Measurements from ENCODE around the gene CES5A.
"Not testable (repeated sequence)": the region's sequence is repeated elsewhere in the genome, so short reads cannot be mapped to it uniquely, and the experiment has no call there.

Gene CES5A

DNA sequence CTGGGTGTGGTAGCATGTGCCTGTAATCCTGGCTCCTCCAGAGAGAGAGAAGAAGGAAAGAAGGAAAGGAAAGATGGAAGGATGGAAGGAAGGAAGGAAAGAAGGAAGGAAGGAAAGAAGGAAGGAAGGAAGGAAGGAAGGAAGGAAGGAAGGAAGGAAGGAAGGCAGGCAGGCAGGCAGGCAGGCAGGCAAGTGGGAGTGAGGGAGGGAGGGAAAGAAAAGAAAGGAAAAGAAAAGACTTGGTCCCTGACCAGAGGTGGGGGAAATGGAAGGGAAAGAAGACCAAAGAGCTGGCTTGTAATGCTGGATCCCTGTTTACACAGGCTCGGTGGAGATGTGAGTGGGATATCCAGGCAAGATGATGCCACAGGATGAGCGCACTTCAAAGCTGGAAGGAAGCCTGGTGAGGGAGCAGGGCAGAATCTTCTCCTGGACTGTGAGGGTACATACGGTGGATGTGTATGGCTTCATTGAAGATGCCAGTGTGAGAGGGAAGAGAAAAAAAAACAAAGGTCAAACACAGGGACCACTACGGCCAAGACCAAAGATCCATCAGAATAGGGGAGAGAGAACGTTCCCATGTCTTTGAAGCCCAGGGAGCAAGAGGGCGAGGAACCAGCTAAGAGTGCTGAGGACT, 44.4 kb downstream of the CES5A start:
- ChIA-PET CTCF (interaction anchor here (0.6 kb wide), 1 partner anchor 11 kb away, joined by 3 read pairs; no protein-coding TSS in a partner anchor), POLR2A (no interaction called here)
- no peak overlapping the region for H3K4me3 ChIP-seq (ENCODE audit: low read depth, low read length)
- TF ChIP-seq ZNF366 (tag by site-specific recombination; conservative IDR thresholded peaks at IDR 0.05) (peak; percentile 77), PRDM2 (tag by site-specific recombination; IDR thresholded peaks at IDR 0.05; ENCODE audit: borderline replicate concordance) (no peak)
- H3K9me3 ChIP-seq (ENCODE audit: control insufficient read depth, insufficient read depth, low read depth, low read length), result no peaks in the 10 kb centered on the region
- no peak overlapping the region for H3K27ac ChIP-seq (ENCODE audit: extremely low read depth, low read depth, low read length)
- H3K36me3 ChIP-seq (ENCODE audit: control insufficient read depth in 2 of 2, insufficient read depth in 1 of 2, low read length in 2 of 2), result no peaks in the 10 kb centered on the region
- no peaks in the 10 kb centered on the region for H3K4me1 ChIP-seq (ENCODE audit: control insufficient read depth, insufficient read depth, low read length)

GRCh38 chr16:55829232-55829631, 45.9 kb downstream of the CES5A start:
- POLR2A ChIA-PET; H3K4me1 ChIP-seq (ENCODE audit: control insufficient read depth, insufficient read depth, low read length); H3K36me3 ChIP-seq (ENCODE audit: control insufficient read depth in 2 of 2, insufficient read depth in 1 of 2, low read length in 2 of 2); H3K9me3 ChIP-seq (ENCODE audit: control insufficient read depth, insufficient read depth, low read depth, low read length); H3K4me3 ChIP-seq (ENCODE audit: low read depth, low read length); H3K27ac ChIP-seq (ENCODE audit: extremely low read depth, low read depth, low read length): not testable (repeated sequence)
- CTCF ChIA-PET, result interaction anchor here (1.0 kb wide), 1 partner anchor 13 kb away, joined by 3 read pairs; no protein-coding TSS in a partner anchor

DNA sequence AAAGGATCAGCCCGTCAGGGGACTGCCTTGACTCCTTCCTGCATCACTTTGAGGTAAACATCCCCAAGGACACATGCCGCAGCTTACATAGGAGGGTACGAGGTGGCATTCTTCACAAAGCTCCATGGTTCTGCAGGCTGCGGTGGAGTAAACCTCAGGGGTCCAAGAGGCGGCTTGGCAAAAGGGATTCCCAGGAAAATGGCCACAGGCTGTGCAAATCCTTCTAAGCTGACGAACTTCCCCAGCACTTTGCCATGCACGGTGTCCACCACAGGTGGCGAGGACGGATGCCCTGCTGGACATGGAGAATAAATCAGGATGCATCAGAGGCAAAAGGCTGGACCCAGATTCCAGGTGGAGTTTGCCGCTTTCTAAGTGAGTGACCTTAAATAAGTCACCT, 46.5 kb downstream of the CES5A start:
- CTCF ChIA-PET, result interaction anchor here (1.0 kb wide), 1 partner anchor 14 kb away, joined by 3 read pairs; no protein-coding TSS in a partner anchor
- Histone ChIP-seq H3K4me1 (ENCODE audit: control insufficient read depth, insufficient read depth, low read length) (no peaks in the 10 kb centered on the region), H3K9me3 (ENCODE audit: control insufficient read depth, insufficient read depth, low read depth, low read length) (no peaks in the 10 kb centered on the region), H3K27ac (ENCODE audit: extremely low read depth, low read depth, low read length) (no peak overlapping the region), H3K36me3 (ENCODE audit: control insufficient read depth in 2 of 2, insufficient read depth in 1 of 2, low read length in 2 of 2) (no peaks in the 10 kb centered on the region), H3K4me3 (ENCODE audit: low read depth, low read length) (no peak overlapping the region)
- no peak for TF ChIP-seq ATF2 (tag by site-specific recombination; IDR thresholded peaks at IDR 0.05; ENCODE audit: low read depth)
- no peak for TF ChIP-seq HOXD13 (CRISPR knock-in tag; IDR thresholded peaks at IDR 0.05; ENCODE audit: borderline replicate concordance)
- TF ChIP-seq, protein P1, sequence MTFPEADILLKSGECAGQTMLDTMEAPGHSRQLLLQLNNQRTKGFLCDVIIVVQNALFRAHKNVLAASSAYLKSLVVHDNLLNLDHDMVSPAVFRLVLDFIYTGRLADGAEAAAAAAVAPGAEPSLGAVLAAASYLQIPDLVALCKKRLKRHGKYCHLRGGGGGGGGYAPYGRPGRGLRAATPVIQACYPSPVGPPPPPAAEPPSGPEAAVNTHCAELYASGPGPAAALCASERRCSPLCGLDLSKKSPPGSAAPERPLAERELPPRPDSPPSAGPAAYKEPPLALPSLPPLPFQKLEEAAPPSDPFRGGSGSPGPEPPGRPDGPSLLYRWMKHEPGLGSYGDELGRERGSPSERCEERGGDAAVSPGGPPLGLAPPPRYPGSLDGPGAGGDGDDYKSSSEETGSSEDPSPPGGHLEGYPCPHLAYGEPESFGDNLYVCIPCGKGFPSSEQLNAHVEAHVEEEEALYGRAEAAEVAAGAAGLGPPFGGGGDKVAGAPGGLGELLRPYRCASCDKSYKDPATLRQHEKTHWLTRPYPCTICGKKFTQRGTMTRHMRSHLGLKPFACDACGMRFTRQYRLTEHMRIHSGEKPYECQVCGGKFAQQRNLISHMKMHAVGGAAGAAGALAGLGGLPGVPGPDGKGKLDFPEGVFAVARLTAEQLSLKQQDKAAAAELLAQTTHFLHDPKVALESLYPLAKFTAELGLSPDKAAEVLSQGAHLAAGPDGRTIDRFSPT (tag by site-specific recombination; IDR thresholded peaks at IDR 0.05), result no peak
- no peak for TF ChIP-seq ZXDB (tag by site-specific recombination; IDR thresholded peaks at IDR 0.05)
- no peak for TF ChIP-seq SP7 (tag by site-specific recombination; IDR thresholded peaks at IDR 0.05)
- TF ChIP-seq ZNF776 (tag by site-specific recombination; IDR thresholded peaks at IDR 0.05; ENCODE audit: borderline replicate concordance), result no peak
- TF ChIP-seq, protein P2, sequence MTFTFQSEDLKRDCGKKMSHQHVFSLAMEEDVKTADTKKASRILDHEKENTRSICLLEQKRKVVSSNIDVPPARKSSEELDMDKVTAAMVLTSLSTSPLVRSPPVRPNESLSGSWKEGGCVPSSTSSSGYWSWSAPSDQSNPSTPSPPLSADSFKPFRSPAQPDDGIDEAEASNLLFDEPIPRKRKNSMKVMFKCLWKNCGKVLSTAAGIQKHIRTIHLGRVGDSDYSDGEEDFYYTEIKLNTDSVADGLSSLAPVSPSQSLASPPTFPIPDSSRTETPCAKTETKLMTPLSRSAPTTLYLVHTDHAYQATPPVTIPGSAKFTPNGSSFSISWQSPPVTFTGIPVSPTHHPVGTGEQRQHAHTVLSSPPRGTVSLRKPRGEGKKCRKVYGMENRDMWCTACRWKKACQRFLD (tag by site-specific recombination; IDR thresholded peaks at IDR 0.05), result no peak
- TF ChIP-seq ZNF174 (tag by site-specific recombination; IDR thresholded peaks at IDR 0.05), result no peak
- TF ChIP-seq ZNF239 (tag by site-specific recombination; IDR thresholded peaks at IDR 0.05), result no peak
- no peak for TF ChIP-seq ZNF114 (tag by site-specific recombination; IDR thresholded peaks at IDR 0.05)
- TF ChIP-seq ZNF223 (tag by site-specific recombination; IDR thresholded peaks at IDR 0.05), result no peak
- TF ChIP-seq ZNF354C (tag by site-specific recombination; IDR thresholded peaks at IDR 0.05; ENCODE audit: borderline replicate concordance, low read depth), result no peak
- no peak for TF ChIP-seq ZNF558 (tag by site-specific recombination; IDR thresholded peaks at IDR 0.05)
- no peak for TF ChIP-seq ZNF621 (tag by site-specific recombination; IDR thresholded peaks at IDR 0.05)
- TF ChIP-seq MYNN (tag by site-specific recombination; IDR thresholded peaks at IDR 0.05; ENCODE audit: borderline replicate concordance), result no peak
- TF ChIP-seq ZNF555 (tag by site-specific recombination; conservative IDR thresholded peaks at IDR 0.05), result no peak
- TF ChIP-seq ZFP69B (tag by site-specific recombination; IDR thresholded peaks at IDR 0.05), result no peak
- no peak for TF ChIP-seq ZNF169 (tag by site-specific recombination; IDR thresholded peaks at IDR 0.05)
- TF ChIP-seq ZNF214 (tag by site-specific recombination; IDR thresholded peaks at IDR 0.05; ENCODE audit: borderline replicate concordance), result no peak
- POLR2A ChIA-PET, result no interaction called here

Measured in HEK293 (cell line).